Effector memory CD4-positive, alpha-beta T cell (primary cell): ENCODE results near the gene CYP19A1.

Experiments used
- DNase-seq, 3 donors: peaks; one replicate each; pipeline ENCODE4 v3.0.0-alpha.2; 2020
- H3K27ac ChIP-seq: 2 replicates; pipeline ENCODE4 v1.7.0; 2013; ENCODE audit warnings: mild to moderate bottlenecking, low read length, moderate library complexity; ENCODE audit not compliant: insufficient read depth, poor library complexity, severe bottlenecking
- H3K27me3 ChIP-seq: replicated peaks from 2 replicates; pipeline ENCODE4 v1.7.0; 2013; ENCODE audit warnings: mild to moderate bottlenecking, low read length; ENCODE audit not compliant: insufficient read depth, control insufficient read depth, poor library complexity, severe bottlenecking
- H3K36me3 ChIP-seq: 2 replicates; pipeline ENCODE4 v1.7.0; 2013; ENCODE audit warnings: mild to moderate bottlenecking, low read length, moderate library complexity; ENCODE audit not compliant: control insufficient read depth, insufficient read depth
- H3K4me1 ChIP-seq: 2 replicates; pipeline ENCODE4 v1.7.0; 2013; ENCODE audit warnings: low read length, mild to moderate bottlenecking; ENCODE audit not compliant: control insufficient read depth, insufficient read depth, poor library complexity, severe bottlenecking
- H3K4me3 ChIP-seq: 2 replicates; pipeline ENCODE4 v1.7.0; 2013; ENCODE audit warnings: low read length, low read depth, mild to moderate bottlenecking; ENCODE audit not compliant: insufficient read depth, poor library complexity, severe bottlenecking
- H3K9me3 ChIP-seq: 2 replicates; pipeline ENCODE4 v1.7.0; 2013; ENCODE audit warnings: mild to moderate bottlenecking, low read length, moderate library complexity; ENCODE audit not compliant: control insufficient read depth

Gene CYP19A1

DNA sequence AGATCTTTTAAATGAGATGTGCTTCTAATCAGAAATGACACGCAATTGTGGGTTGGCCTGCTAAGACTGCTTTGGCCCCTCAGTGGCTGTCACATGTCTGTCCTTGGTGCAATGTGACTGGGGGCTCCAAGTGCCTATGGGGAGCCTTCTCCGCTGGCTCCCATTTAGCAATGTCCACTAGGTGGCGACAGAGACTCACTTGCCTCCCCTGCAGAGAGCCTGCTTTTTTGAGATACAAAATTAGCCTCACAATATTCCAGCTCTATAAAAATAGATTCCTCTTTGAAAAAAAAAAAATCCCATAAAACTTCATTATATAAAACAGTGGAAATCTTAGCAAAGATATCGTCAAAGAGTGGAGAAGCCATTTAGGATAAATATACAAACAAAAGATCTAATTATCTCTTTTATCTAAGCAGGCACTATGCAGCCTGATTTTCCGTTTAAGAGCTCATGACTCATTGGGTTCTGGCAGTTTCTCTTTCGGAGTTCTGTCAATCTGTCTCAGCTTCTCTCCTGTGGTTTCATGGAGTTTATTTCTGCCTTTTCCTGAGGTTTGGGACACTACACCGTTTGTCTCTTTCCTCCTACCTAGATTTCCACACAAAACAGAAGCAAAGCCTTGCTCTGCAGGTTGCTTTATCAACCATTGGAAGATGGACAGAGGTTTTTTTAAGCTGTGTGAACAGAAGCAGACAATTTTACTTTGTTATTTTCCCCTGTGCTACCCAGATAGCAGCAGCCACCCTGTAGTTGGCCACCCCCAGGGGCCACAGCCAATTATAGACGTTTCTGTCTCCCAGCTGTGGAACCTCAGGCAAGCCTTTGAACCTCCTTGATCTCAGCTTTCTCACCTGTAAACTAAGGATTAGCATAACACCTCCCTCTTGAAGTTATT is 175.3 kb downstream of the CYP19A1 start:
- Histone ChIP-seq H3K4me3 (no peak overlapping the region), H3K27ac (no peak overlapping the region)

DNA sequence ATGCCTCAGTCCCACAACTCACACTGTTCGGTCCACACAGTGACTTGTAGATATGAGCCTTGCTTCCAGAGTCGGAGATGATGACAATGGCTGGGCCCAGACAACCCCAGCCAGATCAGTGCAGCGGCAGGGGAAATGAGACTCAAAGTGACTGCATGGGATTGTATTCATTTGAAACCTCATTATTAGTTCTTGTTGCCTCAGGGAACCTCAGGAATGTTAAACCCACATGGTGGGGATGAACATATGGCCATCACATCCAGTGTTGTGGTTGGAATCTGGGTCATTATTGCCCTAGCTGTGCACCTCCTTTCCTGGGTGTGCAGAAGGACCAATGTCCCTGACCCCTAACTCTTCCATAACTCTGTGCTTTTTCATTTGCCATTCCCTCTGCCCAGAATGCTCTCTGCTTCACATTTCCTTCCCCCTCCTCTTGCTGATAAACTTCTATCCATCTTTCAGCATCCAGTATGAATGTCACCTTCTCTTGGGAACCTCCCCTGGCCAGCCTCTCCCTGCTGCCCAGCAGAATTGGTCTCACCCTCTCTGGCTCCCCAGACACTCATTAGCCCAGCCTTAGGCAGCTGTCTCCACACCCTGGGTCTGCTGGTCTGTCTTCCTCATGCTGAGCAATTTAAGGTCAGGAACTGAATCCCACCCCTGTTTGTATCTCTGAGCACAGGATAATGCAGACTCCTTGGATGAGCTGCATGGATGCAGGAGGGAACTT is 176.7 kb downstream of the CYP19A1 start:
- Histone ChIP-seq H3K9me3 (no peaks in the 10 kb centered on the region), H3K4me3 (no peak overlapping the region), H3K4me1 (no peaks in the 10 kb centered on the region), H3K27ac (no peak overlapping the region), H3K36me3 (no peaks in the 10 kb centered on the region), H3K27me3 (no peaks in the 10 kb centered on the region)
- no peak for DNase-seq

More for the DNA sequence above, 175.3 kb downstream of the CYP19A1 start:
- peak in 1 of 3 donors; percentile 5 for DNase-seq
- no peaks in the 10 kb centered on the region for H3K9me3 ChIP-seq
- no peaks in the 10 kb centered on the region for H3K4me1 ChIP-seq
- no peaks in the 10 kb centered on the region for H3K27me3 ChIP-seq
- no peaks in the 10 kb centered on the region for H3K36me3 ChIP-seq

DNA sequence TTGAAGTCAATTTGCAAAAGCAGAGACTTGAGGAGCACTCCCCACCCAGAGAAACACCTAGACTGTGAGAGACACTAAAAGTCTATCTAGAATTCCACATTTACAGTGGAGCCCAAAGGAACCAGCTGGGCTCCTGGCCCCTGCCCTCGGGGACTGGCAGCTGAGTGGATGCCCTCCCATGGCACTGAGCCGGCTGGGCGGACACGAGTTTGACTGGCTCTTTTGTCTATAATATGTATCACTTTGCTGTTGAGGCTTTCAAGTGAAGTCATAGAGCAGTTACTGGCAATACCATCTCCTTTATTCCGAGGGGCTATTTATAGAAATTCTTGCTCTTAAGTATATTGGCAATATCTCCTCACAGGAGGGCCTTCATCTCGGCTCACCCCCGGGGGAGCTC is 177.9 kb downstream of the CYP19A1 start:
- H3K4me1 ChIP-seq = no peaks in the 10 kb centered on the region

More for the DNA sequence above, 177.9 kb downstream of the CYP19A1 start:
- Histone ChIP-seq H3K36me3 (no peaks in the 10 kb centered on the region), H3K9me3 (no peaks in the 10 kb centered on the region), H3K27ac (no peak overlapping the region), H3K27me3 (no peaks in the 10 kb centered on the region), H3K4me3 (no peak overlapping the region)
- no peak for DNase-seq
